Measurements from ENCODE around the gene NTRK2.

GRCh38 chr9:84835745-84836144, 166.2 kb downstream of the NTRK2 start:
- no peak for TF ChIP-seq CTCF (conservative IDR thresholded peaks at IDR 0.05; ENCODE audit: low read length)
- TF ChIP-seq EZH2phosphoT487 (IDR thresholded peaks at IDR 0.05; ENCODE audit: borderline replicate concordance) = no peak

Measured in Loucy (cell line).